IMR-90 (cell line): ENCODE measurements around the gene THRB. TPM values are rescaled to one million over a fixed set of nuclear protein-coding genes. Genes with fewer than 3 reads are reported as not detected.

Source experiments
- ATAC-seq: fragments of 200-7000 bp; cut with Tn5 transposase; 2 replicates; pipeline ENCODE4 v1.9.1; 2020; ENCODE audit warnings: low read depth, mild to moderate bottlenecking, moderate library complexity
- BruUV-seq: library from RNA; stranded (reverse); fragments of 400-500 nt; replicated peaks from 2 replicates; lab custom pipeline; 2021; lab: Mats Ljungman, UMichigan
- CTCF ChIA-PET: fragments of 300-600 bp; formaldehyde crosslinking; extraction: SDS; loops from one replicate; lab custom pipeline; 2021; ENCODE audit warnings: antibody characterized with exemption; lab: Yijun Ruan, JAX
- POLR2A ChIA-PET: fragments of 300-600 bp; sonication (Branson Sonifier 250); formaldehyde crosslinking; loops from one replicate; lab custom pipeline; 2022; ENCODE audit warnings: antibody characterized with exemption; ENCODE audit not compliant: unreplicated experiment; lab: Charles Lee
- DNase-seq: peaks from one replicate; pipeline ENCODE4 v3.0.0; 2013
- H2AFZ ChIP-seq: replicated peaks from 2 replicates; pipeline ENCODE3; 2013; ENCODE audit warnings: low read length, mild to moderate bottlenecking; ENCODE audit not compliant: poor library complexity
- H2AK5ac ChIP-seq: 2 replicates; pipeline ENCODE4 v1.6.1; 2013; ENCODE audit warnings: low read depth, low read length, inconsistent platforms
- H2AK9ac ChIP-seq: replicated peaks from 2 replicates; pipeline ENCODE3; 2013; ENCODE audit warnings: mild to moderate bottlenecking, low read depth, low read length, moderate library complexity; ENCODE audit not compliant: poor library complexity
- H2BK120ac ChIP-seq: 2 replicates; pipeline ENCODE4 v1.6.1; 2013; ENCODE audit warnings: low read depth, low read length, inconsistent platforms
- H2BK15ac ChIP-seq: 3 replicates; pipeline ENCODE4 v1.6.1; 2013; ENCODE audit warnings: low read depth, low read length, inconsistent platforms
- H2BK20ac ChIP-seq: 2 replicates; pipeline ENCODE4 v1.6.1; 2013; ENCODE audit warnings: low read depth, mild to moderate bottlenecking, inconsistent platforms, low read length, moderate library complexity
- H2BK5ac ChIP-seq: 2 replicates; pipeline ENCODE4 v1.6.1; 2013; ENCODE audit warnings: mild to moderate bottlenecking, low read depth, low read length, inconsistent platforms; ENCODE audit not compliant: poor library complexity, severe bottlenecking
- H3K14ac ChIP-seq: replicated peaks from 2 replicates; pipeline ENCODE4 v1.6.1; 2013; ENCODE audit warnings: low read depth, low read length, inconsistent platforms
- H3K18ac ChIP-seq: 2 replicates; pipeline ENCODE4 v1.6.1; 2013; ENCODE audit warnings: low read depth, low read length, control low read depth
- H3K23ac ChIP-seq: 2 replicates; pipeline ENCODE4 v1.6.1; 2013; ENCODE audit warnings: low read depth, low read length, inconsistent platforms
- H3K27ac ChIP-seq: 2 replicates; pipeline ENCODE4 v1.5.1; 2013; ENCODE audit warnings: mild to moderate bottlenecking, control low read depth, low read length; ENCODE audit not compliant: insufficient read depth
- H3K27me3 ChIP-seq: 2 replicates; pipeline ENCODE4 v1.6.1; 2013; ENCODE audit warnings: low read length; ENCODE audit not compliant: control insufficient read depth, insufficient read depth
- H3K36me3 ChIP-seq: 2 replicates; pipeline ENCODE4 v1.6.1; 2013; ENCODE audit warnings: low read length, mixed read lengths; ENCODE audit not compliant: control insufficient read depth, insufficient read depth
- H3K4ac ChIP-seq: 2 replicates; pipeline ENCODE4 v1.6.1; 2013; ENCODE audit warnings: low read depth, low read length, inconsistent platforms
- H3K4me1 ChIP-seq: 2 replicates; pipeline ENCODE4 v1.6.1; 2013; ENCODE audit warnings: low read length, mixed read lengths; ENCODE audit not compliant: control insufficient read depth, insufficient read depth
- H3K4me2 ChIP-seq: 2 replicates; pipeline ENCODE4 v1.6.1; 2013; ENCODE audit warnings: low read depth, mild to moderate bottlenecking, control low read depth, low read length, moderate library complexity
- H3K4me3 ChIP-seq: 2 replicates; pipeline ENCODE4 v1.5.1; 2013; ENCODE audit warnings: low read depth, mild to moderate bottlenecking, control low read depth, low read length, moderate library complexity; ENCODE audit not compliant: insufficient read depth
- H3K56ac ChIP-seq: 2 replicates; pipeline ENCODE4 v1.6.1; 2013; ENCODE audit warnings: low read length, inconsistent platforms; ENCODE audit not compliant: insufficient read depth; ENCODE audit errors: extremely low read depth
- H3K79me1 ChIP-seq, 2 experiments: 2 replicates each; pipeline ENCODE4 v1.6.1; 2013; ENCODE audit warnings: low read length in 2 of 2, inconsistent platforms in 1 of 2, low read depth in 1 of 2
- H3K9ac ChIP-seq: 2 replicates; pipeline ENCODE4 v1.6.1; 2013; ENCODE audit warnings: low read depth, low read length, control low read depth
- H3K9me1 ChIP-seq: 2 replicates; pipeline ENCODE4 v1.6.1; 2013; ENCODE audit warnings: low read length, inconsistent platforms; ENCODE audit not compliant: insufficient read depth
- H3K9me3 ChIP-seq: 2 replicates; pipeline ENCODE4 v1.6.1; 2013; ENCODE audit warnings: low read length; ENCODE audit not compliant: control insufficient read depth, insufficient read depth
- H4K20me1 ChIP-seq: 2 replicates; pipeline ENCODE4 v1.6.1; 2013; ENCODE audit warnings: low read length, inconsistent platforms; ENCODE audit not compliant: insufficient read depth
- H4K5ac ChIP-seq: 2 replicates; pipeline ENCODE4 v1.6.1; 2013; ENCODE audit warnings: mild to moderate bottlenecking, low read depth, low read length, control low read depth
- H4K8ac ChIP-seq, 2 experiments: 2 replicates each; pipeline ENCODE4 v1.6.1; 2013; ENCODE audit warnings: low read depth in 2 of 2, low read length in 2 of 2, control low read depth in 1 of 2, inconsistent platforms in 1 of 2
- H4K91ac ChIP-seq: 2 replicates; pipeline ENCODE4 v1.6.1; 2013; ENCODE audit warnings: low read depth, low read length, inconsistent platforms; ENCODE audit not compliant: insufficient read depth
- CEBPB ChIP-seq: IDR thresholded peaks from 2 replicates; pipeline ENCODE4 v1.6.1; 2012; ENCODE audit warnings: low read depth, low read length, improper control_type of control experiment
- CTCF ChIP-seq: conservative IDR thresholded peaks from 2 replicates; pipeline ENCODE4 v1.5.1; 2012; ENCODE audit warnings: mild to moderate bottlenecking, low read depth, low read length, improper control_type of control experiment
- MAFK ChIP-seq: IDR thresholded peaks from 2 replicates; pipeline ENCODE4 v1.6.1; 2012; ENCODE audit warnings: low read depth, low read length, improper control_type of control experiment
- NFE2L2 ChIP-seq: fragments of 150-350 bp; IDR thresholded peaks from 2 replicates; pipeline ENCODE4 v1.6.1; 2016; ENCODE audit warnings: low read depth, mild to moderate bottlenecking, low read length
- POLR2A ChIP-seq: IDR thresholded peaks from 2 replicates; pipeline ENCODE4 v1.6.1; 2012; ENCODE audit warnings: mild to moderate bottlenecking, low read depth, low read length
- RCOR1 ChIP-seq: IDR thresholded peaks from 2 replicates; pipeline ENCODE4 v1.6.1; 2012; ENCODE audit warnings: mild to moderate bottlenecking, low read length, improper control_type of control experiment; ENCODE audit not compliant: insufficient replicate concordance
- WGBS, 2 experiments: methylation state at CpG; one replicate each; pipeline versions ENCODE4 v1.1.5 to v1.1.7; 2013; ENCODE audit warnings: missing lambda C conversion rate in 2 of 2; ENCODE audit not compliant: insufficient read length in 1 of 2; ENCODE audit errors: extremely low coverage in 2 of 2; 5-methylcytosine and 5-hydroxymethylcytosine counted together
- dilution Hi-C: fragments of 300-500 bp; cut with HindIII; formaldehyde crosslinking; loops from one replicate; pipeline ENCODE4 v1.14.3; 2018; ENCODE audit warnings: low sequenced_read_pairs; ENCODE audit not compliant: unreplicated experiment
- in situ Hi-C: fragments of 300-500 bp; cut with MboI; formaldehyde crosslinking; loops from 3 replicates; pipeline ENCODE4 v1.14.3; 2019; ENCODE audit warnings: low sequenced_read_pairs, inconsistent platforms, mixed read lengths
- intact Hi-C: fragments of 100-400 bp; cut with micrococcal nuclease; formaldehyde crosslinking; loops from 2 replicates; pipeline ENCODE4 v1.10.0; 2022
- polyA plus RNA-seq, 3 experiments: library from polyadenylated mRNA; depleted of rRNA; stranded (reverse); fragments of >200 nt; gene quantifications; 2 replicates each; pipeline ENCODE4 v1.2.3, GENCODE V29; 2012; ENCODE audit warnings: low replicate concordance in 1 of 3
- total RNA-seq: library from RNA; depleted of rRNA; stranded (reverse); fragments of >200 nt; gene quantifications from 2 replicates; pipeline ENCODE4 v1.2.3, GENCODE V29; 2012

Gene THRB
- total and polyA plus RNA-seq, 2 of the 4 experiments (the other 2 are of a cell fraction): under 0.01 TPM; not detected in 1

- ATAC-seq: no peak
- no peak overlapping the region for H2BK120ac ChIP-seq
- H4K91ac ChIP-seq: no peak overlapping the region
- H3K4ac ChIP-seq: no peak overlapping the region
- H3K4me1 ChIP-seq: no peaks in the 10 kb centered on the region
- H3K23ac ChIP-seq: no peak overlapping the region
- no TSS peak for BruUV-seq
- CTCF ChIA-PET: no interaction called here
- H3K4me3 ChIP-seq: no peak overlapping the region
- H3K18ac ChIP-seq: no peak overlapping the region
- no peak overlapping the region for H3K56ac ChIP-seq
- no peaks in the 10 kb centered on the region for H3K9me3 ChIP-seq
- TF ChIP-seq RCOR1 (no peak), MAFK (peak; percentile 87), NFE2L2 (no peak), POLR2A (no peak), CTCF (no peak), CEBPB (no peak)
- no peak overlapping the region for H3K9ac ChIP-seq
- no peak overlapping the region for H4K8ac ChIP-seq
- no peaks in the 10 kb centered on the region for H3K79me1 ChIP-seq
- no peak overlapping the region for H4K5ac ChIP-seq
- DNase-seq: no peak
- no peaks in the 10 kb centered on the region for H3K9me1 ChIP-seq
- H3K14ac ChIP-seq: no peak overlapping the region
- no peak overlapping the region for H2BK20ac ChIP-seq
- H2AK5ac ChIP-seq: no peak overlapping the region
- POLR2A ChIA-PET: no interaction called here
- no peaks in the 10 kb centered on the region for H4K20me1 ChIP-seq
- H2BK5ac ChIP-seq: no peak overlapping the region
- H2AK9ac ChIP-seq: no peak overlapping the region
- H3K27me3 ChIP-seq: no peaks in the 10 kb centered on the region
- no peak overlapping the region for H2AFZ ChIP-seq
- WGBS, 2 experiments: no CpG with 5 or more reads among the region's 3 CpGs
- H3K4me2 ChIP-seq: no peak overlapping the region
- dilution Hi-C loops: no loop called here
- no peak overlapping the region for H2BK15ac ChIP-seq
- in situ Hi-C loops: no loop called here
- H3K27ac ChIP-seq: no peak overlapping the region
- H3K36me3 ChIP-seq: no peaks in the 10 kb centered on the region
- intact Hi-C loops: no loop called here
Observed at GRCh38 chr3:24410860-24411259, 83.8 kb downstream of the THRB start.
